GM12891 (cell line): ENCODE measurements around the gene SPATA1.
A peak's percentile ranks its signal among the peaks of the same experiment; 100 is the strongest.
"Not testable (repeated sequence)": the region's sequence is repeated elsewhere in the genome, so short reads cannot be mapped to it uniquely, and the experiment has no call there.

Source experiments
- DNase-seq: peaks from one replicate; pipeline ENCODE4 v3.0.0; 2011; ENCODE audit warnings: low spot score; ENCODE audit not compliant: insufficient read length
- FAIRE-seq: peaks from 2 replicates; lab custom pipeline; 2011; peaks lifted over from hg19 to GRCh38; lab: Jason Lieb, UNC
- PAX5 ChIP-seq: IDR thresholded peaks from 2 replicates; pipeline ENCODE4 v1.6.1; 2011; ENCODE audit warnings: low read length, moderate library complexity, mild to moderate bottlenecking; ENCODE audit not compliant: insufficient read depth, severe bottlenecking
- POLR2A ChIP-seq: IDR thresholded peaks from 2 replicates; pipeline ENCODE4 v1.6.1; 2011; ENCODE audit warnings: low read depth, low read length, control low read depth
- POLR2AphosphoS5 ChIP-seq: IDR thresholded peaks from 2 replicates; pipeline ENCODE4 v1.6.1; 2011; ENCODE audit warnings: low read depth, low read length, control low read depth
- POU2F2 ChIP-seq: IDR thresholded peaks from 2 replicates; pipeline ENCODE4 v1.6.1; 2011; ENCODE audit warnings: low read depth, mild to moderate bottlenecking, control low read depth, low read length, moderate library complexity
- SPI1 ChIP-seq: IDR thresholded peaks from 2 replicates; pipeline ENCODE4 v1.6.1; 2011; ENCODE audit warnings: low read depth, low read length, control low read depth
- TAF1 ChIP-seq: IDR thresholded peaks from 2 replicates; pipeline ENCODE4 v1.6.1; 2011; ENCODE audit warnings: low read depth, low read length, control low read depth

Gene SPATA1

GRCh38 chr1:84582802-84583587 lies 76.8 kb downstream of the SPATA1 start:
- TF ChIP-seq POLR2AphosphoS5 (no peak), SPI1 (no peak), POU2F2 (peak; percentile 58; the same call in 1 of the 2 replicates), TAF1 (no peak)
- no peak for FAIRE-seq
- DNase-seq, result no peak

GRCh38 chr1:84583648-84584047 lies 77.5 kb downstream of the SPATA1 start:
- no peak for FAIRE-seq
- TF ChIP-seq TAF1, result no peak
- TF ChIP-seq POLR2A, result no peak
- TF ChIP-seq PAX5, result no peak
- no peak for DNase-seq

- FAIRE-seq (no peak), DNase-seq (no peak)
- no peak for TF ChIP-seq POU2F2
- TF ChIP-seq POLR2AphosphoS5, result no peak
- no peak for TF ChIP-seq POLR2A
- TF ChIP-seq TAF1, result no peak
Measured at GRCh38 chr1:84584126-84584525, 77.9 kb downstream of the SPATA1 start.

GRCh38 chr1:84585803-84586202 lies 79.6 kb downstream of the SPATA1 start:
- FAIRE-seq (no peak), DNase-seq (no peak)
- TF ChIP-seq POU2F2, result no peak
- no peak for TF ChIP-seq SPI1
- TF ChIP-seq PAX5, result no peak
- TF ChIP-seq POLR2AphosphoS5, result no peak
- no peak for TF ChIP-seq POLR2A
- TF ChIP-seq TAF1, result no peak

- TF ChIP-seq POLR2AphosphoS5, result no peak
- no peak for TF ChIP-seq PAX5
- no peak for TF ChIP-seq POU2F2
- TF ChIP-seq TAF1, result no peak
- TF ChIP-seq POLR2A, result no peak
- TF ChIP-seq SPI1, result no peak
- FAIRE-seq (no peak), DNase-seq (no peak)
Measured at GRCh38 chr1:84587099-84587498, 80.9 kb downstream of the SPATA1 start.

- not testable (repeated sequence) for DNase-seq
Measured at GRCh38 chr1:84594959-84595358, 88.8 kb downstream of the SPATA1 start.

GRCh38 chr1:84597011-84597410 lies 90.8 kb downstream of the SPATA1 start:
- FAIRE-seq (no peak), DNase-seq (no peak)
- no peak for TF ChIP-seq POLR2A
- TF ChIP-seq POU2F2, result no peak

More at GRCh38 chr1:84594959-84595358, 88.8 kb downstream of the SPATA1 start:
- not testable (repeated sequence) for FAIRE-seq

GRCh38 chr1:84598418-84598817 lies 92.2 kb downstream of the SPATA1 start:
- TF ChIP-seq TAF1, result no peak
- no peak for TF ChIP-seq PAX5
- TF ChIP-seq POLR2AphosphoS5, result no peak
- no peak for TF ChIP-seq POLR2A
- no peak for TF ChIP-seq POU2F2
- no peak for TF ChIP-seq SPI1
- FAIRE-seq, result no peak
- DNase-seq, result no peak

- no peak for DNase-seq
- FAIRE-seq, result peak; percentile 78
- TF ChIP-seq PAX5 (no peak), POU2F2 (0 out of 2 replicates have a peak, but pooled peaks have one; percentile 47), POLR2A (no peak), SPI1 (peak; percentile 98), TAF1 (no peak; the same call in 1 of the 2 replicates), POLR2AphosphoS5 (no peak)
Measured at GRCh38 chr1:84598846-84599741, 92.9 kb downstream of the SPATA1 start.

GRCh38 chr1:84600796-84601195 lies 94.6 kb downstream of the SPATA1 start:
- TF ChIP-seq POU2F2, result no peak
- no peak for TF ChIP-seq POLR2AphosphoS5
- no peak for TF ChIP-seq SPI1
- TF ChIP-seq TAF1, result no peak
- no peak for FAIRE-seq
- no peak for DNase-seq

- DNase-seq, result no peak
- no peak for TF ChIP-seq POU2F2
- TF ChIP-seq POLR2A, result no peak
- no peak for TF ChIP-seq TAF1
- no peak for TF ChIP-seq PAX5
- TF ChIP-seq SPI1, result no peak
- no peak for TF ChIP-seq POLR2AphosphoS5
- no peak for FAIRE-seq
Measured at GRCh38 chr1:84603223-84603622, 97.0 kb downstream of the SPATA1 start.
